Measurements from ENCODE around the gene TMEM244. TPM values are rescaled to one million over a fixed set of nuclear protein-coding genes. Genes with fewer than 3 reads are reported as not detected.

Gene TMEM244
- total RNA-seq, 5 donors from 2014 or later (not counting 1 experiment from before 2014, with no cell fraction given), result 0.53 to 1.2 TPM; not detected in 3

DNA sequence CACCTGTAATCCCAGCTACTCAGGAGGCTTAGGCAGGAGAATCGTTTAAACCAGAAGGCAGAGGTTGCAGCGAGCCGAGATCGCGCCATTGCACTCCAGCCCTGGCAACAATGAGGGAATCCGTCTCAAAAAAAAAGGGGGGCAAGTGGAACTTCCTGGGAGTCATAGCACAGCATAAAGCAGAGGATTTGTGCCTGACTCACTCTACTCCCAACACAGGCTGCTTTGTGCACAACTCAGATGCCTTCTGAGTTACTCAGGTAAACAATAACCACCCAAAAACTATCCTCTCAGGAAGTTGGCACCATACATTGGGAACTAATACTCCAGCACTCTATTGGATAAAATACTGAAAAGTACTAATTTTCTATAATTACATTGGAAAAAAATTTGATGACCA is 2.5 kb upstream of the TMEM244 start:
- Histone ChIP-seq H3K36me3 (ENCODE audit: control insufficient read depth in 2 of 2, extremely low read depth in 1 of 2, insufficient read depth in 1 of 2, low read length in 1 of 2) (no peaks in the 10 kb centered on the region), H3K4me1 (ENCODE audit: control insufficient read depth in 1 of 2, extremely low read depth in 1 of 2, insufficient read depth in 2 of 2, low read length in 2 of 2) (peaks cover 0 to 2% of the 10 kb centered on the region in 2 experiments), H3K27ac (ENCODE audit: low read length) (no peak overlapping the region), H3K4me3 (ENCODE audit: control insufficient read depth in 1 of 2, extremely low read depth in 1 of 2, low read length in 1 of 2) (no peak overlapping the region), H3K27me3 (replicated peaks in 1 of 2; ENCODE audit: control insufficient read depth in 2 of 2, extremely low read depth in 1 of 2, insufficient read depth in 2 of 2, low read length in 1 of 2) (no peaks in the 10 kb centered on the region), H3K9me3 (no peaks in the 10 kb centered on the region)
- ChIA-PET CTCF (no interaction called here), POLR2A (no interaction called here)
- H3K36me3 Mint-ChIP-seq, result no peaks in the 10 kb centered on the region
- H3K27me3 Mint-ChIP-seq, result no peaks in the 10 kb centered on the region
- ATAC-seq (replicated peaks in 1 of 4) (no peak), DNase-seq (no peak)
- 94% methylated on average over 6 of the region's 6 CpGs for WGBS (ENCODE audit: insufficient coverage)
- H3K4me3 Mint-ChIP-seq, result no peak overlapping the region
- peaks cover 8 to 15% (median 14%) of the 10 kb centered on the region in 3 donors for H3K4me1 Mint-ChIP-seq
- H3K9me3 Mint-ChIP-seq, result peaks cover 0 to 4% (median 0%) of the 10 kb centered on the region in 3 donors
- H3K27ac Mint-ChIP-seq, result no peak overlapping the region

DNA sequence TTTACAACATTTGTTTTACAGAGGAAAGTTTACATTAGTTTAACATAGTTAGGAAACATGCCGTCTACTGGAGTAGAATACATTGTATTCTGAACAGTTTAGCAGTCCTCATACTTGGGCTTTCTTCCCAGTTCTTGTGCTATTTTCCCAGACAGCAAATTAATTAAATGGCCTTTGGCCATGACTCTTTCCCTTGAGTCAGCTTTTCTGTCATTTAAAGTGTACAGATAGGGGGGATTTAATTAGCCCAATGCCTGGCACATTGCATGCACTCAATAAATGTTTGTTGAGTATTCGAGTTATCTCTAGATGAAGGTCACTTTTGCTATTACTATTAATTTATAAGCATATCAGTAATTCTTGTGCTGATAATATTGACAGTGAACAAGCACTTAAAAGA is 1.6 kb downstream of the TMEM244 start:
- Histone ChIP-seq H3K4me3 (ENCODE audit: control insufficient read depth in 1 of 2, extremely low read depth in 1 of 2, low read length in 1 of 2) (no peak overlapping the region), H3K27ac (ENCODE audit: low read length) (no peak overlapping the region), H3K4me1 (ENCODE audit: control insufficient read depth in 1 of 2, extremely low read depth in 1 of 2, insufficient read depth in 2 of 2, low read length in 2 of 2) (peaks cover 0 to 2% of the 10 kb centered on the region in 2 experiments), H3K27me3 (replicated peaks in 1 of 2; ENCODE audit: control insufficient read depth in 2 of 2, extremely low read depth in 1 of 2, insufficient read depth in 2 of 2, low read length in 1 of 2) (no peaks in the 10 kb centered on the region), H3K36me3 (ENCODE audit: control insufficient read depth in 2 of 2, extremely low read depth in 1 of 2, insufficient read depth in 1 of 2, low read length in 1 of 2) (no peaks in the 10 kb centered on the region), H3K9me3 (no peaks in the 10 kb centered on the region)
- peaks cover 2% of the 10 kb centered on the region for H3K36me3 Mint-ChIP-seq
- ChIA-PET POLR2A (no interaction called here), CTCF (no interaction called here)
- no peak for ATAC-seq (replicated peaks in 1 of 4)
- H3K4me1 Mint-ChIP-seq, result peaks cover 8 to 15% (median 14%) of the 10 kb centered on the region in 3 donors
- WGBS (ENCODE audit: insufficient coverage), result 100% methylated on average over 1 of the region's 2 CpGs
- DNase-seq, result no peak
- H3K9me3 Mint-ChIP-seq, result peaks cover 0 to 4% (median 0%) of the 10 kb centered on the region in 3 donors
- no peaks in the 10 kb centered on the region for H3K27me3 Mint-ChIP-seq
- no peak overlapping the region for H3K27ac Mint-ChIP-seq
- no peak overlapping the region for H3K4me3 Mint-ChIP-seq

- H3K27ac Mint-ChIP-seq, result no peak overlapping the region
- no peak overlapping the region for H3K4me3 Mint-ChIP-seq
- Histone ChIP-seq H3K9me3 (no peaks in the 10 kb centered on the region), H3K36me3 (ENCODE audit: control insufficient read depth in 2 of 2, extremely low read depth in 1 of 2, insufficient read depth in 1 of 2, low read length in 1 of 2) (no peaks in the 10 kb centered on the region), H3K27me3 (replicated peaks in 1 of 2; ENCODE audit: control insufficient read depth in 2 of 2, extremely low read depth in 1 of 2, insufficient read depth in 2 of 2, low read length in 1 of 2) (no peaks in the 10 kb centered on the region), H3K4me1 (ENCODE audit: control insufficient read depth in 1 of 2, extremely low read depth in 1 of 2, insufficient read depth in 2 of 2, low read length in 2 of 2) (peaks cover 0 to 2% of the 10 kb centered on the region in 2 experiments), H3K4me3 (ENCODE audit: control insufficient read depth in 1 of 2, extremely low read depth in 1 of 2, low read length in 1 of 2) (no peak overlapping the region), H3K27ac (ENCODE audit: low read length) (no peak overlapping the region)
- POLR2A ChIA-PET, result no interaction called here
- CTCF ChIA-PET, result no interaction called here
- H3K36me3 Mint-ChIP-seq, result peaks cover 2% of the 10 kb centered on the region
- WGBS (ENCODE audit: insufficient coverage), result no CpG with 5 or more reads among the region's 4 CpGs
- no peak for DNase-seq
- no peak for ATAC-seq (replicated peaks in 1 of 4)
- H3K9me3 Mint-ChIP-seq, result peaks cover 0 to 4% (median 0%) of the 10 kb centered on the region in 3 donors
- no peaks in the 10 kb centered on the region for H3K27me3 Mint-ChIP-seq
- peaks cover 8 to 18% (median 15%) of the 10 kb centered on the region in 3 donors for H3K4me1 Mint-ChIP-seq
Measured at GRCh38 chr6:129857838-129858237, 3.3 kb downstream of the TMEM244 start.

- no peak overlapping the region for H3K27ac ChIP-seq (ENCODE audit: low read length)
- Mint-ChIP-seq H3K27me3 (peaks cover 0 to 5% of the 10 kb centered on the region in 2 donors), H3K36me3 (peaks cover 2% of the 10 kb centered on the region), H3K27ac (no peak overlapping the region), H3K4me3 (no peak overlapping the region), H3K9me3 (peaks cover 0 to 4% (median 0%) of the 10 kb centered on the region in 3 donors), H3K4me1 (peaks cover 7 to 13% (median 9%) of the 10 kb centered on the region in 3 donors)
- no peaks in the 10 kb centered on the region for H3K9me3 ChIP-seq
- DNase-seq (no peak), ATAC-seq (replicated peaks in 1 of 4) (no peak)
- no peak overlapping the region for H3K4me3 ChIP-seq (ENCODE audit: control insufficient read depth in 1 of 2, extremely low read depth in 1 of 2, low read length in 1 of 2)
- ChIA-PET POLR2A (no interaction called here), CTCF (interaction anchor here in 1 of 2 donors (0.8 kb wide), 1 partner anchor 669 kb away, joined by 3 read pairs; no protein-coding TSS in a partner anchor)
- H3K27me3 ChIP-seq (replicated peaks in 1 of 2; ENCODE audit: control insufficient read depth in 2 of 2, extremely low read depth in 1 of 2, insufficient read depth in 2 of 2, low read length in 1 of 2), result no peaks in the 10 kb centered on the region
- H3K4me1 ChIP-seq (ENCODE audit: control insufficient read depth in 1 of 2, extremely low read depth in 1 of 2, insufficient read depth in 2 of 2, low read length in 2 of 2), result no peaks in the 10 kb centered on the region
- no CpG with 5 or more reads among the region's 3 CpGs for WGBS (ENCODE audit: insufficient coverage)
- no peaks in the 10 kb centered on the region for H3K36me3 ChIP-seq (ENCODE audit: control insufficient read depth in 2 of 2, extremely low read depth in 1 of 2, insufficient read depth in 1 of 2, low read length in 1 of 2)
Measured at GRCh38 chr6:129853996-129854711, 7.0 kb downstream of the TMEM244 start.

- peaks cover 2 to 10% of the 10 kb centered on the region in 2 donors for H3K27me3 Mint-ChIP-seq
- ATAC-seq (replicated peaks in 1 of 4) (peak in 2 of 4 experiments; percentile 23 to 31), DNase-seq (no peak)
- ChIA-PET CTCF (interaction anchor here (0.5 to 0.6 kb wide), 3 partner anchors 165 to 577 kb away, joined by 3 to 6 read pairs (median 4); no protein-coding TSS in a partner anchor), POLR2A (interaction anchor here in 1 of 2 donors (0.6 kb wide), 1 partner anchor 164 kb away, joined by 3 read pairs; no protein-coding TSS in a partner anchor)
- no peak overlapping the region for H3K27ac Mint-ChIP-seq
- no peak overlapping the region for H3K4me3 Mint-ChIP-seq
- Histone ChIP-seq H3K27me3 (replicated peaks in 1 of 2; ENCODE audit: control insufficient read depth in 2 of 2, extremely low read depth in 1 of 2, insufficient read depth in 2 of 2, low read length in 1 of 2) (no peaks in the 10 kb centered on the region), H3K27ac (ENCODE audit: low read length) (no peak overlapping the region), H3K9me3 (no peaks in the 10 kb centered on the region), H3K4me1 (ENCODE audit: control insufficient read depth in 1 of 2, extremely low read depth in 1 of 2, insufficient read depth in 2 of 2, low read length in 2 of 2) (no peaks in the 10 kb centered on the region), H3K4me3 (ENCODE audit: control insufficient read depth in 1 of 2, extremely low read depth in 1 of 2, low read length in 1 of 2) (no peak overlapping the region), H3K36me3 (ENCODE audit: control insufficient read depth in 2 of 2, extremely low read depth in 1 of 2, insufficient read depth in 1 of 2, low read length in 1 of 2) (no peaks in the 10 kb centered on the region)
- H3K9me3 Mint-ChIP-seq, result peaks cover 0 to 4% (median 0%) of the 10 kb centered on the region in 3 donors
- H3K36me3 Mint-ChIP-seq, result peaks cover 6% of the 10 kb centered on the region
- peaks cover 7 to 13% (median 9%) of the 10 kb centered on the region in 3 donors for H3K4me1 Mint-ChIP-seq
- WGBS (ENCODE audit: insufficient coverage), result 80% methylated on average over 2 of the region's 5 CpGs
Measured at GRCh38 chr6:129852257-129852858, 8.8 kb downstream of the TMEM244 start.

GRCh38 chr6:129849456-129849855 is 11.7 kb downstream of the TMEM244 start:
- WGBS (ENCODE audit: insufficient coverage), result 90% methylated on average over 2 of the region's 3 CpGs
- Mint-ChIP-seq H3K36me3 (peaks cover 4% of the 10 kb centered on the region), H3K9me3 (no peaks in the 10 kb centered on the region), H3K4me1 (peaks cover 7 to 13% (median 9%) of the 10 kb centered on the region in 3 donors), H3K27ac (no peak overlapping the region), H3K27me3 (peaks cover 2 to 10% of the 10 kb centered on the region in 2 donors), H3K4me3 (no peak overlapping the region)
- no peaks in the 10 kb centered on the region for H3K27me3 ChIP-seq (replicated peaks in 1 of 2; ENCODE audit: control insufficient read depth in 2 of 2, extremely low read depth in 1 of 2, insufficient read depth in 2 of 2, low read length in 1 of 2)
- H3K9me3 ChIP-seq, result no peaks in the 10 kb centered on the region
- ChIA-PET CTCF (no interaction called here), POLR2A (no interaction called here)
- no peak overlapping the region for H3K4me3 ChIP-seq (ENCODE audit: control insufficient read depth in 1 of 2, extremely low read depth in 1 of 2, low read length in 1 of 2)
- DNase-seq (no peak), ATAC-seq (replicated peaks in 1 of 4) (no peak)
- H3K27ac ChIP-seq (ENCODE audit: low read length), result no peak overlapping the region
- no peaks in the 10 kb centered on the region for H3K4me1 ChIP-seq (ENCODE audit: control insufficient read depth in 1 of 2, extremely low read depth in 1 of 2, insufficient read depth in 2 of 2, low read length in 2 of 2)
- no peaks in the 10 kb centered on the region for H3K36me3 ChIP-seq (ENCODE audit: control insufficient read depth in 2 of 2, extremely low read depth in 1 of 2, insufficient read depth in 1 of 2, low read length in 1 of 2)
